ENCODE results near the gene TMCC3. TPM values are rescaled to one million over a fixed set of nuclear protein-coding genes. Genes with fewer than 3 reads are reported as not detected.
"Not testable (repeated sequence)": the region's sequence is repeated elsewhere in the genome, so short reads cannot be mapped to it uniquely, and the experiment has no call there.

Gene TMCC3
- total RNA-seq, 1 experiment from 2014 or later, result 2.2 TPM

DNA sequence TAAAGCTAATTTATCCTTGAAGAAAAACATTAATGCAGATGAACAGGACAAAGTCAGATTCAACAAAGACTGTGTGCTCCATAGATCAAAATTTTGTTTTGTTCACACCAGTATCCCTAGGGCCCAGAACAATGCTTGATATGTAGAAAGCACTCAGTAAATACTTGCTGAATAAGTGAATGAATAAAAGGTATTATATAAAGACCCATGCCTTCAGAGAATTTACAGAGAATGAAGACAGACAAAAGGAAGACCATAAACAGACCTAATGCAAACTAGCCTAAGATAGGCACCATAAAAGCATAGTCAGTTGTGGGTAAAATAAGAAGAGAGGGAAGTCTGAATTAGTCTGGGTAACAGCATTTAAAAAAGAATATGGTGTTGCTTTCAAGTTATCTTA lies 47.3 kb upstream of the TMCC3 start:
- Mint-ChIP-seq H3K4me1 (no peaks in the 10 kb centered on the region), H3K4me3 (no peak overlapping the region), H3K9me3 (peaks cover 27% of the 10 kb centered on the region), H3K27me3 (ENCODE audit: low read depth) (no peaks in the 10 kb centered on the region), H3K36me3 (peaks cover 4% of the 10 kb centered on the region; the same call in 1 of the 2 replicates), H3K27ac (no peak overlapping the region)
- TF ChIP-seq ELF4 (CRISPR knock-in tag; IDR thresholded peaks at IDR 0.05; ENCODE audit: low read depth) (no peak), ZNF219 (CRISPR knock-in tag; IDR thresholded peaks at IDR 0.05; ENCODE audit: borderline replicate concordance) (no peak), MYBL2 (CRISPR knock-in tag; IDR thresholded peaks at IDR 0.05) (no peak), ATF1 (CRISPR knock-in tag; IDR thresholded peaks at IDR 0.05) (no peak), ZNF396 (CRISPR knock-in tag; IDR thresholded peaks at IDR 0.05; ENCODE audit: borderline replicate concordance) (no peak), SMAD4 (CRISPR knock-in tag; IDR thresholded peaks at IDR 0.05) (no peak)
- TF ChIP-seq, protein P1, sequence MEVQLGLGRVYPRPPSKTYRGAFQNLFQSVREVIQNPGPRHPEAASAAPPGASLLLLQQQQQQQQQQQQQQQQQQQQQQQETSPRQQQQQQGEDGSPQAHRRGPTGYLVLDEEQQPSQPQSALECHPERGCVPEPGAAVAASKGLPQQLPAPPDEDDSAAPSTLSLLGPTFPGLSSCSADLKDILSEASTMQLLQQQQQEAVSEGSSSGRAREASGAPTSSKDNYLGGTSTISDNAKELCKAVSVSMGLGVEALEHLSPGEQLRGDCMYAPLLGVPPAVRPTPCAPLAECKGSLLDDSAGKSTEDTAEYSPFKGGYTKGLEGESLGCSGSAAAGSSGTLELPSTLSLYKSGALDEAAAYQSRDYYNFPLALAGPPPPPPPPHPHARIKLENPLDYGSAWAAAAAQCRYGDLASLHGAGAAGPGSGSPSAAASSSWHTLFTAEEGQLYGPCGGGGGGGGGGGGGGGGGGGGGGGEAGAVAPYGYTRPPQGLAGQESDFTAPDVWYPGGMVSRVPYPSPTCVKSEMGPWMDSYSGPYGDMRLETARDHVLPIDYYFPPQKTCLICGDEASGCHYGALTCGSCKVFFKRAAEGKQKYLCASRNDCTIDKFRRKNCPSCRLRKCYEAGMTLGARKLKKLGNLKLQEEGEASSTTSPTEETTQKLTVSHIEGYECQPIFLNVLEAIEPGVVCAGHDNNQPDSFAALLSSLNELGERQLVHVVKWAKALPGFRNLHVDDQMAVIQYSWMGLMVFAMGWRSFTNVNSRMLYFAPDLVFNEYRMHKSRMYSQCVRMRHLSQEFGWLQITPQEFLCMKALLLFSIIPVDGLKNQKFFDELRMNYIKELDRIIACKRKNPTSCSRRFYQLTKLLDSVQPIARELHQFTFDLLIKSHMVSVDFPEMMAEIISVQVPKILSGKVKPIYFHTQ (CRISPR knock-in tag; IDR thresholded peaks at IDR 0.05), result no peak
- TF ChIP-seq, protein P2, sequence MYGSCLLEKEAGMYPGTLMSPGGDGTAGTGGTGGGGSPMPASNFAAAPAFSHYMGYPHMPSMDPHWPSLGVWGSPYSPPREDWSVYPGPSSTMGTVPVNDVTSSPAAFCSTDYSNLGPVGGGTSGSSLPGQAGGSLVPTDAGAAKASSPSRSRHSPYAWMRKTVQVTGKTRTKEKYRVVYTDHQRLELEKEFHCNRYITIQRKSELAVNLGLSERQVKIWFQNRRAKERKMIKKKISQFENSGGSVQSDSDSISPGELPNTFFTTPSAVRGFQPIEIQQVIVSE (CRISPR knock-in tag; IDR thresholded peaks at IDR 0.05; ENCODE audit: borderline replicate concordance), result no peak
- TF ChIP-seq, protein P3, sequence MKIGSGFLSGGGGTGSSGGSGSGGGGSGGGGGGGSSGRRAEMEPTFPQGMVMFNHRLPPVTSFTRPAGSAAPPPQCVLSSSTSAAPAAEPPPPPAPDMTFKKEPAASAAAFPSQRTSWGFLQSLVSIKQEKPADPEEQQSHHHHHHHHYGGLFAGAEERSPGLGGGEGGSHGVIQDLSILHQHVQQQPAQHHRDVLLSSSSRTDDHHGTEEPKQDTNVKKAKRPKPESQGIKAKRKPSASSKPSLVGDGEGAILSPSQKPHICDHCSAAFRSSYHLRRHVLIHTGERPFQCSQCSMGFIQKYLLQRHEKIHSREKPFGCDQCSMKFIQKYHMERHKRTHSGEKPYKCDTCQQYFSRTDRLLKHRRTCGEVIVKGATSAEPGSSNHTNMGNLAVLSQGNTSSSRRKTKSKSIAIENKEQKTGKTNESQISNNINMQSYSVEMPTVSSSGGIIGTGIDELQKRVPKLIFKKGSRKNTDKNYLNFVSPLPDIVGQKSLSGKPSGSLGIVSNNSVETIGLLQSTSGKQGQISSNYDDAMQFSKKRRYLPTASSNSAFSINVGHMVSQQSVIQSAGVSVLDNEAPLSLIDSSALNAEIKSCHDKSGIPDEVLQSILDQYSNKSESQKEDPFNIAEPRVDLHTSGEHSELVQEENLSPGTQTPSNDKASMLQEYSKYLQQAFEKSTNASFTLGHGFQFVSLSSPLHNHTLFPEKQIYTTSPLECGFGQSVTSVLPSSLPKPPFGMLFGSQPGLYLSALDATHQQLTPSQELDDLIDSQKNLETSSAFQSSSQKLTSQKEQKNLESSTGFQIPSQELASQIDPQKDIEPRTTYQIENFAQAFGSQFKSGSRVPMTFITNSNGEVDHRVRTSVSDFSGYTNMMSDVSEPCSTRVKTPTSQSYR (CRISPR knock-in tag; IDR thresholded peaks at IDR 0.05), result no peak
- CTCF ChIA-PET, result no interaction called here
- ATAC-seq (no peak), DNase-seq (ENCODE audit: low spot score) (no peak)
- POLR2A ChIA-PET, result interaction anchor here (0.5 kb wide), 1 partner anchor 679 kb away, joined by 3 read pairs; no protein-coding TSS in a partner anchor

DNA sequence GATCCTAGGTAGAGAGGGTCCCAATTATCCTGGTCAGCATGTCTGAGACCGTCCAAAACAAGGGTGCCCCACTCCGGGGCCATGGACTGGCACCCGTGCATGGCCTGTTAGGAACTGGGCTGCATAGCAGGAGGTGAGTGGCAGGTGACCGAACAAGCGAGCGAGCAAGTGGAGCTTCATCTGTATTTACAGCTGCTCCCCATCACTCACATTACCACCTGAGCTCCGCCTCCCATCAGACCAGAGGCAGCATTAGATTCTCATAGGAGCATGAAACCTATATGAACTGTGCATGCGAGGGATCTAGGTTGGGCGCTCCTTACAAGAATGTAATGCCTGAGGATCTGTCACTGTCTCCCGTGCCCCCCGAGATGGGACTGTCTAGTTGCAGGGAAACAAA lies 44.4 kb upstream of the TMCC3 start:
- Mint-ChIP-seq H3K4me3 (no peak overlapping the region), H3K4me1 (no peaks in the 10 kb centered on the region), H3K9me3 (peaks cover 15% of the 10 kb centered on the region), H3K27me3 (ENCODE audit: low read depth) (no peaks in the 10 kb centered on the region), H3K36me3 (peaks cover 4% of the 10 kb centered on the region; the same call in 1 of the 2 replicates), H3K27ac (no peak overlapping the region)
- ChIA-PET CTCF (no interaction called here), POLR2A (no interaction called here)
- DNase-seq (ENCODE audit: low spot score) (no peak), ATAC-seq (no peak)
- no peak for TF ChIP-seq ATF1 (CRISPR knock-in tag; IDR thresholded peaks at IDR 0.05)
- TF ChIP-seq, protein P4, sequence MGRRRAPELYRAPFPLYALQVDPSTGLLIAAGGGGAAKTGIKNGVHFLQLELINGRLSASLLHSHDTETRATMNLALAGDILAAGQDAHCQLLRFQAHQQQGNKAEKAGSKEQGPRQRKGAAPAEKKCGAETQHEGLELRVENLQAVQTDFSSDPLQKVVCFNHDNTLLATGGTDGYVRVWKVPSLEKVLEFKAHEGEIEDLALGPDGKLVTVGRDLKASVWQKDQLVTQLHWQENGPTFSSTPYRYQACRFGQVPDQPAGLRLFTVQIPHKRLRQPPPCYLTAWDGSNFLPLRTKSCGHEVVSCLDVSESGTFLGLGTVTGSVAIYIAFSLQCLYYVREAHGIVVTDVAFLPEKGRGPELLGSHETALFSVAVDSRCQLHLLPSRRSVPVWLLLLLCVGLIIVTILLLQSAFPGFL (CRISPR knock-in tag; IDR thresholded peaks at IDR 0.05; ENCODE audit: borderline replicate concordance), result no peak
- TF ChIP-seq ZNF263 (CRISPR knock-in tag; IDR thresholded peaks at IDR 0.05; ENCODE audit: low read depth), result no peak
- TF ChIP-seq, protein P5, sequence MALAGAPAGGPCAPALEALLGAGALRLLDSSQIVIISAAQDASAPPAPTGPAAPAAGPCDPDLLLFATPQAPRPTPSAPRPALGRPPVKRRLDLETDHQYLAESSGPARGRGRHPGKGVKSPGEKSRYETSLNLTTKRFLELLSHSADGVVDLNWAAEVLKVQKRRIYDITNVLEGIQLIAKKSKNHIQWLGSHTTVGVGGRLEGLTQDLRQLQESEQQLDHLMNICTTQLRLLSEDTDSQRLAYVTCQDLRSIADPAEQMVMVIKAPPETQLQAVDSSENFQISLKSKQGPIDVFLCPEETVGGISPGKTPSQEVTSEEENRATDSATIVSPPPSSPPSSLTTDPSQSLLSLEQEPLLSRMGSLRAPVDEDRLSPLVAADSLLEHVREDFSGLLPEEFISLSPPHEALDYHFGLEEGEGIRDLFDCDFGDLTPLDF (CRISPR knock-in tag; IDR thresholded peaks at IDR 0.05), result no peak
- TF ChIP-seq, protein P6, sequence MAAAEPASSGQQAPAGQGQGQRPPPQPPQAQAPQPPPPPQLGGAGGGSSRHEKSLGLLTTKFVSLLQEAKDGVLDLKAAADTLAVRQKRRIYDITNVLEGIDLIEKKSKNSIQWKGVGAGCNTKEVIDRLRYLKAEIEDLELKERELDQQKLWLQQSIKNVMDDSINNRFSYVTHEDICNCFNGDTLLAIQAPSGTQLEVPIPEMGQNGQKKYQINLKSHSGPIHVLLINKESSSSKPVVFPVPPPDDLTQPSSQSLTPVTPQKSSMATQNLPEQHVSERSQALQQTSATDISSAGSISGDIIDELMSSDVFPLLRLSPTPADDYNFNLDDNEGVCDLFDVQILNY (CRISPR knock-in tag; IDR thresholded peaks at IDR 0.05), result no peak
- no peak for TF ChIP-seq ZNF138 (CRISPR knock-in tag; conservative IDR thresholded peaks at IDR 0.05)
- TF ChIP-seq JAZF1 (CRISPR knock-in tag; IDR thresholded peaks at IDR 0.05), result no peak

DNA sequence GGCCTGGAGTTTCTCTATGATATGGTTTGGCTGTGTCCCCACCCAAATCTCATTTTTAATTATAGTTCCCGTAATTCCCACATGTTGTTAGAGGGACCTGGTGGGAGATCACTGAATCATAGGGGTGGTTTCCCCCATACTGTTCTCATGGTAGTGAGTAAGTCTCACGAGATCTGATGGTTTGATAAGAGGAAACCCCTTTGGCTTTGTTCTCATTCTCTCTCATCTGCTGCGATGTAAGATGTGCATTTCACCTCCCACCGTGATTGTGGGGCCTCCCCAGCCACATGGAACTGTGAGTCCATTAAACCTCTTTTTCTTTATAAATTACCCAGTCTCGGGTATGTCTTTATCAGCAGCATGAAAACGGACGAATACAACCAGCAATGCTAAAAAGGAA lies 42.5 kb upstream of the TMCC3 start:
- POLR2A ChIA-PET; H3K27ac Mint-ChIP-seq; H3K4me3 Mint-ChIP-seq; H3K4me1 Mint-ChIP-seq; H3K27me3 Mint-ChIP-seq (ENCODE audit: low read depth); DNase-seq (ENCODE audit: low spot score); ATAC-seq; H3K36me3 Mint-ChIP-seq; CTCF ChIA-PET; H3K9me3 Mint-ChIP-seq: not testable (repeated sequence)
